GM23248 (cell line): ENCODE measurements around the gene CSHL1. TPM values are rescaled to one million over a fixed set of nuclear protein-coding genes. Genes with fewer than 3 reads are reported as not detected.
A peak's percentile ranks its signal among the peaks of the same experiment; 100 is the strongest.
"Not testable (repeated sequence)": the region's sequence is repeated elsewhere in the genome, so short reads cannot be mapped to it uniquely, and the experiment has no call there.

Source experiments
- DNase-seq: peaks from one replicate; pipeline ENCODE4 v3.0.0-alpha.2; 2015
- H2AFZ ChIP-seq: fragments of 200-600 bp; sonication (generic); 2 replicates; pipeline ENCODE4 v1.6.1; 2016; ENCODE audit warnings: antibody characterized with exemption
- H3F3A ChIP-seq: fragments of 200-600 bp; sonication (generic); 2 replicates; pipeline ENCODE4 v1.6.1; 2016; ENCODE audit warnings: mild to moderate bottlenecking, antibody characterized with exemption, mixed run types; ENCODE audit not compliant: insufficient read depth
- H3K27ac ChIP-seq: fragments of 200-600 bp; sonication (generic); 2 replicates; pipeline ENCODE4 v1.5.1; 2016; ENCODE audit warnings: mild to moderate bottlenecking
- H3K27me3 ChIP-seq: fragments of 200-600 bp; sonication (generic); replicated peaks from 2 replicates; pipeline ENCODE4 v1.6.1; 2016; ENCODE audit warnings: mild to moderate bottlenecking; ENCODE audit not compliant: insufficient read depth
- H3K36me3 ChIP-seq: fragments of 200-600 bp; sonication (generic); 2 replicates; pipeline ENCODE4 v1.6.1; 2016; ENCODE audit warnings: low read depth, mild to moderate bottlenecking
- H3K4me1 ChIP-seq: fragments of 200-600 bp; sonication (generic); 2 replicates; pipeline ENCODE4 v1.6.1; 2016; ENCODE audit warnings: mild to moderate bottlenecking; ENCODE audit not compliant: insufficient read depth
- H3K4me2 ChIP-seq: fragments of 200-600 bp; sonication (generic); one replicate; pipeline ENCODE4 v1.6.1; 2016; ENCODE audit warnings: mild to moderate bottlenecking; ENCODE audit not compliant: unreplicated experiment
- H3K4me3 ChIP-seq: fragments of 200-600 bp; sonication (generic); 2 replicates; pipeline ENCODE4 v1.5.1; 2016; ENCODE audit warnings: mild to moderate bottlenecking
- H3K79me2 ChIP-seq: fragments of 200-600 bp; sonication (generic); 2 replicates; pipeline ENCODE4 v1.6.1; 2016; ENCODE audit warnings: mild to moderate bottlenecking; ENCODE audit not compliant: insufficient read depth
- H3K9ac ChIP-seq: fragments of 200-600 bp; sonication (generic); 2 replicates; pipeline ENCODE4 v1.6.1; 2016; ENCODE audit warnings: mild to moderate bottlenecking
- H3K9me2 ChIP-seq: fragments of 200-600 bp; sonication (generic); 2 replicates; pipeline ENCODE4 v1.6.1; 2016; ENCODE audit warnings: mixed run types, mild to moderate bottlenecking, moderate library complexity; ENCODE audit not compliant: insufficient read depth
- H3K9me3 ChIP-seq: fragments of 200-600 bp; sonication (generic); one replicate; pipeline ENCODE4 v1.6.1; 2017; ENCODE audit warnings: low read depth
- H4K20me1 ChIP-seq: fragments of 200-600 bp; sonication (generic); 2 replicates; pipeline ENCODE4 v1.6.0; 2016; ENCODE audit not compliant: insufficient read depth
- EZH2 ChIP-seq: fragments of 200-600 bp; sonication (generic); IDR thresholded peaks from 2 replicates; pipeline ENCODE4 v1.6.1; 2018; ENCODE audit warnings: antibody characterized with exemption, mild to moderate bottlenecking; ENCODE audit not compliant: insufficient read depth, poor library complexity, severe bottlenecking
- EZH2phosphoT487 ChIP-seq: fragments of 200-600 bp; sonication (generic); IDR thresholded peaks from 2 replicates; pipeline ENCODE4 v1.6.1; 2018; ENCODE audit warnings: antibody characterized with exemption, moderate library complexity, mild to moderate bottlenecking, low read depth; ENCODE audit not compliant: insufficient read depth
- WGBS, 2 experiments: methylation state at CpG; one replicate each; pipeline ENCODE4 v1.1.6; 2015 to 2017; ENCODE audit warnings: low lambda C conversion rate in 2 of 2, low coverage in 1 of 2; ENCODE audit errors: missing lambda C conversion rate in 2 of 2; 5-methylcytosine and 5-hydroxymethylcytosine counted together
- in situ Hi-C: fragments of 300-500 bp; cut with MboI; formaldehyde crosslinking; loops from 2 replicates; pipeline ENCODE4 v1.15.0; 2020
- polyA plus RNA-seq: library from polyadenylated mRNA; unstranded; fragments of >200 nt; fragmentation: Nextera tagmentation; extraction: Ambion mirVana; gene quantifications from 2 replicates; pipeline ENCODE4 v1.2.1, GENCODE V29; 2016
- total RNA-seq: library from RNA; depleted of rRNA; stranded (reverse); fragments of >200 nt; shearing (Covaris generic); gene quantifications from 2 replicates; pipeline ENCODE4 v1.2.3, GENCODE V29; 2014

Gene CSHL1
- total and polyA plus RNA-seq, 2 experiments from 2014 or later, result not detected

DNA sequence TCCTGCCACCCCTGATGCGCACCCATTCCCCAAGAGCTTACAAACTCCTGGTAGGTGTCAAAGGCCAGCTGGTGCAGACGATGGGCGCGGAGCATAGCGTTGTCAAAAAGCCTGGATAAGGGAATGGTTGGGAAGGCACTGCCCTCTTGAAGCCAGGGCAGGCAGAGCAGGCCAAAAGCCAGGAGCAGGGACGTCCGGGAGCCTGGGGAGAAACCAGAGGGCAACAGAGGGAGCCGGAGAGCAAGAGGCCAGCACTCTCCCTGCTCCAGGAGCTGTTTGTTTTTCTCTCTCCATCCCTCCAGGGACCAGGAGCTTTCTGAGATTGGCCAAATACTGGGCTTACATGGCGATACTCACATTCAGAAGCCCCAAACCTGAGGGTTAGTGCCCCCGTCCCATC is 7.2 kb upstream of the CSHL1 start:
- Histone ChIP-seq H3K9me3 (no peaks in the 10 kb centered on the region), H3K27ac (no peak overlapping the region), H3K4me2 (no peak overlapping the region), H3K9ac (no peak overlapping the region), H2AFZ (no peak overlapping the region), H3K9me2 (no peaks in the 10 kb centered on the region), H3F3A (no peaks in the 10 kb centered on the region), H4K20me1 (no peaks in the 10 kb centered on the region), H3K4me3 (no peak overlapping the region), H3K4me1 (no peaks in the 10 kb centered on the region), H3K36me3 (no peaks in the 10 kb centered on the region), H3K27me3 (peaks cover 13% of the 10 kb centered on the region; the same call in 1 of the 2 replicates), H3K79me2 (no peaks in the 10 kb centered on the region)
- in situ Hi-C loops, result loop anchor here (25.0 kb wide), 1 partner anchor 369 kb away; no protein-coding TSS in a partner anchor
- peak; percentile 30 for DNase-seq
- no peak for TF ChIP-seq EZH2
- no peak for TF ChIP-seq EZH2phosphoT487
- 38 to 39% methylated on average over 10 of the region's 10 CpGs for WGBS, 2 experiments

DNA sequence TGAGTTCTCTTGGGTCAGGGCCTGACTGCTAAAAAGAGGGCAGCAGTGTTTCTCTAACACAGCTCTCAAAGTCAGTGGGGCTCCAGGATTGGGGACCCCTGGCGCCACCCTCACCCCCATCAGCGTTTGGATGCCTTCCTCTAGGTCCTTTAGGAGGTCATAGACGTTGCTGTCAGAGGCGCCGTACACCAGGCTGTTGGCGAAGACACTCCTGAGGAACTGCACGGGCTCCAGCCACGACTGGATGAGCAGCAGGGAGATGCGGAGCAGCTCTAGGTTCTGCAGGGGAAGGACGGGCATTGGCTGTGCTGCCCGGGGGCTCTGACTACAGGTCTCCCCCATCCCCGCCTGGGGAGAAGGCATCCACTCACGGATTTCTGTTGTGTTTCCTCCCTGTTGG is 6.6 kb upstream of the CSHL1 start:
- TF ChIP-seq EZH2 (no peak), EZH2phosphoT487 (no peak)
- Histone ChIP-seq H3K27ac (no peak overlapping the region), H3K4me3 (no peak overlapping the region), H4K20me1 (no peaks in the 10 kb centered on the region), H3K79me2 (no peaks in the 10 kb centered on the region), H3K27me3 (peaks cover 13% of the 10 kb centered on the region; the same call in 1 of the 2 replicates), H3K9me2 (no peaks in the 10 kb centered on the region), H3F3A (no peaks in the 10 kb centered on the region), H3K9me3 (no peaks in the 10 kb centered on the region), H3K4me1 (no peaks in the 10 kb centered on the region), H3K36me3 (no peaks in the 10 kb centered on the region), H2AFZ (no peak overlapping the region), H3K4me2 (no peak overlapping the region), H3K9ac (no peak overlapping the region)
- in situ Hi-C loops, result loop anchor here (25.0 kb wide), 1 partner anchor 370 kb away; no protein-coding TSS in a partner anchor
- 55 to 58% methylated on average over 11 to 13 of the region's 13 CpGs for WGBS, 2 experiments
- no peak for DNase-seq

DNA sequence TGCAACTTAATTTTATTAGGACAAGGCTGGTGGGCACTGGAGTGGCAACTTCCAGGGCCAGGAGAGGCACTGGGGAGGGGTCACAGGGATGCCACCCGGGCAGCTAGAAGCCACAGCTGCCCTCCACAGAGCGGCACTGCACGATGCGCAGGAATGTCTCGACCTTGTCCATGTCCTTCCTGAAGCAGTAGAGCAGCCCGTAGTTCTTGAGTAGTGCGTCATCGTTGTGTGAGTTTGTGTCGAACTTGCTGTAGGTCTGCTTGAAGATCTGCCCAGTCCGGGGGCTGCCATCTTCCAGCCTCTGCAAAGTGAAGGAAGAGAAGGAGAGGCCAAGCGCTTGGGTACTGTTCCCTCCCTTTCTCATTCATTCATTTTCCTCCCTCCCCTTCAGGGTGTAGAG is 6.1 kb upstream of the CSHL1 start:
- not testable (repeated sequence) for DNase-seq, H3F3A ChIP-seq, H3K27ac ChIP-seq, H3K4me2 ChIP-seq, H2AFZ ChIP-seq, H3K4me1 ChIP-seq, H3K79me2 ChIP-seq, H3K9me2 ChIP-seq, H3K9me3 ChIP-seq, H3K36me3 ChIP-seq, H3K4me3 ChIP-seq, H3K9ac ChIP-seq, H4K20me1 ChIP-seq
- in situ Hi-C loops, result loop anchor here (25.0 kb wide), 1 partner anchor 370 kb away; no protein-coding TSS in a partner anchor
- 81 to 88% methylated on average over 11 of the region's 11 CpGs for WGBS, 2 experiments
- peaks cover 13% of the 10 kb centered on the region; the same call in 1 of the 2 replicates for H3K27me3 ChIP-seq

DNA sequence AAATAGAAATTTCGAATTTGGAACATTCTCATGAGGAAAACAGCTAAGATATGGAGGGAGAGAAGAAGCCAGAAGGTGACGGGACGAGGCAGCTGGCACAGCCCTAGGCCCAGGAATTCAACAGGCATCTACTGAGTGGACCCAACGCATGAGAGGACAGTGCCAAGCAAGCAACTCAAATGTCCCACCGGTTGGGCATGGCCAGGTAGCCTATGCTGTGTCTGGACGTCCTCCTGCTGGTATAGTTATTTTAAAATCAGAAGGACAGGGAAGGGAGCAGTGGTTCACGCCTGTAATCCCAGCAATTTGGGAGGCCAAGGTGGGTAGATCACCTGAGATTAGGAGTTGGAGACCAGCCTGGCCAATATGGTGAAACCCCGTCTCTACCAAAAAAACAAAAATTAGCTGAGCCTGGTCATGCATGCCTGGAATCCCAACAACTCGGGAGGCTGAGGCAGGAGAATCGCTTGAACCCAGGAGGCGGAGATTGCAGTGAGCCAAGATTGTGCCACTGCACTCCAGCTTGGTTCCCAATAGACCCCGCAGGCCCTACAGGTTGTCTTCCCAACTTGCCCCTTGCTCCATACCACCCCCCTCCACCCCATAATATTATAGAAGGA is 5.6 kb upstream of the CSHL1 start:
- no peak overlapping the region for H3K27ac ChIP-seq
- H3K4me1 ChIP-seq, result no peaks in the 10 kb centered on the region
- H3K9me2 ChIP-seq, result no peaks in the 10 kb centered on the region
- no peak for DNase-seq
- in situ Hi-C loops, result loop anchor here (25.0 kb wide), 1 partner anchor 371 kb away; no protein-coding TSS in a partner anchor
- no peaks in the 10 kb centered on the region for H3K36me3 ChIP-seq
- H3K4me2 ChIP-seq, result no peak overlapping the region
- H4K20me1 ChIP-seq, result no peaks in the 10 kb centered on the region
- H3K9ac ChIP-seq, result no peak overlapping the region
- H3F3A ChIP-seq, result no peaks in the 10 kb centered on the region
- no peaks in the 10 kb centered on the region for H3K9me3 ChIP-seq
- TF ChIP-seq EZH2 (no peak), EZH2phosphoT487 (no peak)
- no peaks in the 10 kb centered on the region for H3K79me2 ChIP-seq
- WGBS, 2 experiments, result 62 to 64% methylated on average over 12 of the region's 12 CpGs
- H2AFZ ChIP-seq, result no peak overlapping the region
- no peak overlapping the region for H3K4me3 ChIP-seq
- peaks cover 13% of the 10 kb centered on the region; the same call in 1 of the 2 replicates for H3K27me3 ChIP-seq

DNA sequence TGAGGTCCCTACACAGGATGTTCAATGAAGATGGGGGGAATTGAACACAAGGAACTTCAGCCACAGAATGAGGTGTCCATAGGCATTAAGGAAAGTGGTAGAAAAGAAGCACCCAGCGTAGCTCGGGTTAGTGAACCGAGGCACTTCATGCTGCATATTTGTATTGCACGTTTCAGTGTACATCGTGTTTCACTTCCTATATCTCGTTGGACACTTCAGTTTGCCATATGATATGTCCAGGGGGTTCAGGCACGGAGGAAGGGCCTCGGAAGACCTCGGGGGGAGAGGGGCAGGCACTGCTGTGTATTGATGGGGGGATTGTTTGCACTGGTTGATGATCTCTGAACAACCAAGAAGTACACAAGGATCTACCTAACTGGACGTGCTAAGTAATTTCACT is 4.7 kb upstream of the CSHL1 start:
- WGBS, 2 experiments, result 56 to 62% methylated on average over 10 of the region's 10 CpGs
- not testable (repeated sequence) for H3K4me1 ChIP-seq

More for the DNA sequence above, 4.7 kb upstream of the CSHL1 start:
- not testable (repeated sequence) for H3K4me3 ChIP-seq, H3K79me2 ChIP-seq, H3K9me3 ChIP-seq, DNase-seq, H3K9ac ChIP-seq, H3K4me2 ChIP-seq, H4K20me1 ChIP-seq, H3F3A ChIP-seq, H3K9me2 ChIP-seq, H2AFZ ChIP-seq, H3K27ac ChIP-seq, H3K36me3 ChIP-seq
- in situ Hi-C loops, result loop anchor here (25.0 kb wide), 1 partner anchor 372 kb away; no protein-coding TSS in a partner anchor
- H3K27me3 ChIP-seq, result peaks cover 20% of the 10 kb centered on the region; the same call in 1 of the 2 replicates
